NCI-H2029 (cell line): ENCODE data around the gene LYPD8.
"Not testable (repeated sequence)": the region's sequence is repeated elsewhere in the genome, so short reads cannot be mapped to it uniquely, and the experiment has no call there.

Experiments
- DNase-seq: peaks from one replicate; lab custom pipeline; 2025; lab: John Stamatoyannopoulos, UW

LYPD8 gene

DNA sequence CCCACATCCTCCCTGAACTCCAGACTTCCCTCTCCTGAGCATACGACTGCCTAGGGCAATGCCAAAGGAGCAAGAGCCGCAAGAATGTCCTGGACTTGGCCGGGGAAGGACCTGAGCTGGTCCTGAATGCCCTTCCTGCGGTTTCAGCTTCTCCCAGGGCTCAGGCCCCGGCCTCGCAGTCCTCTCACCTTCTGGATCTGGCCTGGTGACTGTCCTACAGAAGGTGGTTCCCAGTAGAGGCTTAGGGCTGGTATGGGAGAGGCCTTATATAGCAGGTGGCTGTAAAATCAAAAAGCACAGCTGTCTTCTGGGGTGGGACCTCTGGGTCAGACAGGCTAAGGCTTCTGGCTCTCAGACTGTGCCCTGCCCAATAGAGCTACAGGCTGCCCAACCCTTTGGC is at the start of gene LYPD8:
Gene LYPD8, minus strand, starts transcription at position 243 of the 400 bp plus-strand sequence. CDS start 4,678 bp downstream, outside the sequence.
- no peak for DNase-seq

DNA sequence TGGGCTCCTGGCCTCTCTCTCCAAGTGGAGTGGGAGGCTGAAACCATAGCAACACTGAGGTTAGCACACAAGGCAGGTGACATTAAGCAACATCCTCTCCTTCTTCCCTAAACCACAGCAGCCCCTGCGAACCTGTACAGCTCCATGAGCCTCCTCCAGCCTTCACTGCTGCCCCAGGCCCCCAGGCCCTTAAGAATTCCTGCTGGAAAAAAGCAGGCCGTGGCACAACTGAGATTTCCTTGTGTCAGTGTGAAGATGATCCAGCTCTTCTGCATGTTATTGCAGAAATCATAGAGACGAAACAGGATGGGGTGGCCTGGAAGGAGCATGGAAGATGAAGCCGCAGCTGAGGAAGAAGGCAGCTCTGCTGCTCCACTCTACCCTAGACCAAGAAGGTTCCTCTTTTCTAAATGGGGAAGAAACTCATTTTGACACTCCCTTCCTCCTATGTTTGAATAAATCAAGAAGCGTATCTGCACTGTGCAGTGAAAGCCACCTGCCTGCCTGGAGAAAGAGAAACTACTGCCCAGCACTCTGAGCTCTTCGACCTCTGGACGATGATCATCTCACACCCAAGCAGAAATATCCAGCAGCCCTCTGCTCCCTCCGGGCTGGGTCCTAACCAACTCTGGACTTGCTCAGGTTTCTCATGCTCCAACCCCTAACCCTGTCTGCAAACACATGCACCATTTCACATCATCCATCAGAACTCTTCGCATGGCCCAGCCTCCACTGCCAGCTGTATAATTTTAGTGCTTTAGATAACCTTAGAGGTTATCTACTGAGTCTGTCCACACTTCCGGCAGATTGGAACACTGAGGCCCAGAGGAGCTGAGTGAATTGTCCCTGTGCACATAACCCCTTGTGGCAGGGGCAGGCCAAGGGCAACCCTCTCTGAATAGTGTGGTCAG is 49.5 kb upstream of the LYPD8 start:
- no peak for DNase-seq

GRCh38 chr1:248803501-248803900 is 47.9 kb upstream of the LYPD8 start:
- DNase-seq: not testable (repeated sequence)

DNA sequence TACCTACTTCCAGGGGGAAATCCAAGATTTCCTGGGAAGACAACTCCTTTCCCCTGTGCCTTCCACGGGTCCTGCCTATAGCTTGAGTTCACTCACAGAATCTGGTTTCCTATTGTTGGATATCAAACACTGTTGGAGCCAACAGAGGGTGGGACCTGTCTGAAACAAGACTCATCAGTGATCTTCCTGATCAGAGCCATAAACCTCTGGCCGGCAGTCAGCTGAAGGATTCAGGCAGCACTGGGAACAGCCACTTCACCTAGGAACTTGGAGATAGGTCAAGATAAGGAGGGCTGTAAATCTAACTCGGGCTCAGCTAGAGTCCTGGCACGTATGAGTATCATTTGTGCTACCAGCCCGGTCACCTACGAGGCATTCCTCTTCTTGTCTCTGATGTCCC is 46.9 kb upstream of the LYPD8 start:
- DNase-seq: no peak

DNA sequence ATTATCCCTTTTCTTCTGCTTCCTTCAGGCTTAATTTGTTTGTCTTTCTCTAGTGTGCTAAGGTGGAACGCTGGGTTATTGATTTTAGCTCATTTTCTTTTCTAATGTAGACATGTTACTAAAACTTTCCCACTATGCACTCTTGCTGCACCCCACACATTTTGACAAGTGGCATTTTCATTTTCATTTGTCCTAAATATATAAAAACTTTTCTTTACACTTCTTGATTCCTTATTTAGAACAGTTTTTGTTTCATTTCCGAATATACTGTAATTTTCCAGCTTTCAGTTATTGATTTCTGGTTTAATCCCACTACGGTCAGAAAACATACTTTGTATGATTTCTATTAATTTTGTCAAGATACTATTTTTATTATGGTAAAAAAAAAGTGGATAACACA is 44.9 kb upstream of the LYPD8 start:
- DNase-seq: no peak

DNA sequence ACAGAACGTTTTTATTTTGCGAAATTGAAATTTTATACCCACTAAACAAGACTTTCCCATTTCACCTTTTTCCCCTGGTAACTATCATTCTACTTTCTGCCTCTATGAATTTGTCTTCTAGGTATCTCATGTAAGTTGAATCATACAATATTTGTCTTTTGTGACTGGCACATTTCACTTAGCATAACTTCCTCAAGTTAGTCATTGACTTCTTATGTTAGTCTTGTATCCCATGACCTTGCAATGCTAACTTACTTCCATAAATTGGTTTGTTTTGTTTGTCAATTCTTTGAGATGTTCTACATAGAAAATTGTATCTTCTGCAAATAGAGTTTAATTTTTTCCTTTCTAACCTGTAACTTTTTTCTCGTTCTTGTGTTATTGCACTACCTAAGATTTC is 43.2 kb upstream of the LYPD8 start:
- DNase-seq: no peak

- DNase-seq: not testable (repeated sequence)
Measured at GRCh38 chr1:248794663-248795062, 39.1 kb upstream of the LYPD8 start.

DNA sequence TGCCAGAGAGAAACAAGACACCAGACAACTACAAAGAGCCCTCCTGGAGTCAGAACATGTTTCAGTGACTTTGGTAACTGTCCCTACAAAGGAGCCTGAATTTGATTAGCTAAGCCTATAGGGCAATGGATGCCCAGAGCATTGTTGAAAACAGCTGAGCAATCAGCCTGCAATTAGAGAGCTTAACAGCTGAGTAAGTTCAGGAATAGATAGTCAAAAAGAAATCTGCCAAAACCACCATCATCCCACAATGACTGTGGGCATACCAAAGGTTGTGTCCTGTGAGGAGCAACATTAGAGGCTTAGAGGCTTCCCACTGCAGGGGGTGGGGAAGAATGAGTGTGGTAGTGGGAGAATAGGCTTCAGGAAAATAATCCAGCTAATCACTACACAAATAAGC is 38.0 kb upstream of the LYPD8 start:
- no peak for DNase-seq

GRCh38 chr1:248792342-248792741 is 36.8 kb upstream of the LYPD8 start:
- DNase-seq: no peak

DNA sequence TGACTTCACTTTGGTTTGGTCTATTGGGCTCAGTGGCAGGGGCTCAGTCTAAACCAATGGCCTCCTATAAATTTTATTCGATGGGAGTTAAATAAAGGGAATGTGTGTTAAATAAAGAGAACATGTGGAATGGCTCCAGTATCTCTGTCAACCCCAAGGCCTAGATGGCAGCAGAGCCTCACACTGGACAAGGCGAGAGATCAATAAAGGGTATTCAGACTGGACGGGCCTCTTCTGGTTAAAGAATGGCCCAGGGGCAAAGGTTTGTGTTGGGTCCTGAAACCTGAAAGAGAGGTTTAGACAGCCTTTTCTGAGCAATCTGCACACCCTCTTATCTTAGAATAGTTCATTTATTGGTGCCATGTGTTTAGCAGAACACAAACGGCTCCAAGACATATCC is 35.5 kb upstream of the LYPD8 start:
- no peak for DNase-seq

DNA sequence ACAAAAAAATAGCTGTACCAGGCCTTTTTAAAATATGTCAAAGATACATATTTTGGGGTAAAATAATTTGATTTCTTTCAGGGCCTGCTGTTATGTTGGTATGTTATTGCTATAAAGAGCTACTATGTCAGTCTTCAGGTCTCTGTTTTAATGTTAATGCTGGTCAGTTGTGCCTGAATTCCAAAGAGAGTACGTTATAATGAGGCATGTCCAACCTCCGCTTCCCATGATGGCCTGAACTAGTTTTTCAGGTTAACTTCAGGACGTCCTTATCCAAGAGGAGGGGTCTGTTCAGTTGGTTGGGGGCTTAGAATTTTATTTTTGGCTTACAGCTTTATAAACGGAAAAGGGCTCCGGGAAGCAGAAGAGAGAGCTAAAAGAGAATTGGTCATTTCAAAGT is 34.9 kb upstream of the LYPD8 start:
- no peak for DNase-seq

DNA sequence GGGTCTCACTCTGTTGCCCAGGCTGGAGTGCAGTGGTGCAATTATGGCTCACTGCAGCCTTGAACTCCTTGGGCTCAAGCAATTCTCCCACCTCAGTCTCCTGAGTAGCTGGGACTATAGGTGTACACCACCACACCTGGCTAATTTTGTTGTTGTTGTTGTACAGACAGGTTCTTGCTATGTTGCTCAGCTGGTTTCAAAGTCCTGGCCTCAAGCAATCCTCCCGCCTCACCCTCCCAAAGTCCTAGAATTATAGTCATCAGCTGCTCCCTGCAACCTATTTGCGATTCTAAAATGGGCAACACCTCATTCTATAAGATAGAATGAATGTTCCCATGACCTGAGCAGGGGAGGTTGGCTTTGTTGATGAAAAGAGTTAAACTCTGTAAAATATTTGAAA is 33.8 kb upstream of the LYPD8 start:
- DNase-seq: not testable (repeated sequence)

DNA sequence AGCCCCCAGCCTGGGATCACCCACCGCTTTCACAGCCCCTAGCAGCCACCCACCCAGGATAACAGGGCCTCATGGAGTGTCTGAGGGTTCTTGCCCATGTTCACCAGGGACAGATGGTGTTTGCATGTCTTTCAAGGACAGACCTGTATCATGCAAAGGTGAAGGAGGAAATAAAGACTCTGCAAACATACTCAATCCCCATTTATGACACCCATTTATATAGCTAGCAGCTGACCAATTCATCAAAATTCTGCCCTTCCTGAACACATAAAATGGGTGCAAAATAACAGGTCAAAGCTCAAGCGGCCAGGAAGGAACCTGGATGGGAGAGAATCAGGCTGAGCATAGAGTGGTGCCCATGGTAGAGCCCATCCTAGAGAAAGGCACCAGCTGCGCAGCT is 32.8 kb upstream of the LYPD8 start:
- no peak for DNase-seq

DNA sequence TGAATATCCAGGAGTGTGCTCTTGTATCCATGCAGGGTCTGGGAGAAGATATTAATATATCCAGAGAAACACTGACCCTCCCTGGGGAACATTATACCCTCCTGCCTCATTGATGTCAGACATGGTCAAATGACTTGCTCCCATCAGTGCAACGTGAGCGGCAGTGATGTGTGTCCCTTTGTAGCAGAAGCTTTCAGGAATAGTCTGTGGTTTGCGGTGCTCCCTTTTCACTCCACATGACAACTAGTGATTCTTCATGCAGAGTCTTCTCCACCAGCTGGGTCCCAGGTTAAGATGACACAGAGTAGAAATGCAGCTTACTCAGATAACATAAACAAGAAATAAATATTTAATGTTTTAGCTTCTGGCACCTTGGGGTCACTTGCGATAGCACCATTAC is 31.9 kb upstream of the LYPD8 start:
- DNase-seq: no peak

DNA sequence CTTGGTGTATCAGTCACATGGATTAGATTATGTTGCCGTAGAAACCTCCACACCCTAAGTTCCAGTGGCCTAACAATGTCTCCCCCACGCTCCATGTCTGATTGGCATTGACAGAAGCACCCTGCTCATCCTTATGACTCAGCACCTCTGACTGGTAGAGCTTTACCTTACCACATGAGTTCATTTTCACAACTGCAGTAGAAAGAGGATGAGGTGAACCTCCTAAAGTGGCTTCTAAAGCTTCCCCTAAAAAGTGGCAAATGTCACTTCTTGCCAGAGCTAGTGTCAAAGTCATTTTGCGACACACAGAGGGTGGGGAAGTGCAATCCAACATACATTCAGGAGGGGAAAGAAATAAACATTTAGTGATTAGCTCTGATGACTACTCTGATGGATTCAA is 30.6 kb upstream of the LYPD8 start:
- no peak for DNase-seq

- no peak for DNase-seq
Measured at GRCh38 chr1:248783367-248783766, 27.8 kb upstream of the LYPD8 start.

DNA sequence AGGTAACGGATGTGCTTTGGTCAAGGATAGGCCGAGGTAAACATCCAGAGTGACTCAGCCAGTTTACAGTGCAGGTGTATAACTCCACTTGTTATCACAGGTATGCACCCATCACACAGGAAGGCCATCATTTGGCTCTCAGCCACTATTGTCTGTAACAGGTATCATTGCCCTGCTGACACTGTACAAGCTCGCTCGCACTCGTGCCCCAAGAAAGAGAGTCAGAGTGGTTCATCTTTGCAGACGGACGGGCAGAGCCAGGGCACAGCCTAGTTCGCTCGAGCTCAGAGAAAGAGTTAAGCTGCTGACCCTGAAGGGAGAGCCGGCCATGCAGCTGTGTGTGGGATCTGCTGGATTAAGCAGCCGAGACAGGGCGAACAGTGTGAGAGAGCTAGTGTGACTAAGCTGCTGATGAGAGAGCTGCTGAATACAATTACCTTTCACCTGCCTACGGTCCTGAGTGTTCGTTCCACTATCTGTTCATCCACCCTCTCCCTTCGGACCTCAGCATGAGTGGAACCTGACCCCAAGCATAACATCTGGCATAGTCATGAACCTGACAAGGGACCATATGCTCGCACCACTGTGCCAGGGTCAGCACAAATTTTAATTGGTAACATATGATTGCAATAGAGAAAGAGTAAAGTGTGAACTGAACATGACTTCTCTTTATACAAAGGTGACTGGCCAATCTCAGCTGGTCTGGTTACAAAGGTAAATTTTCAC is 27.0 kb upstream of the LYPD8 start:
- no peak for DNase-seq

GRCh38 chr1:248779350-248779749 is 23.8 kb upstream of the LYPD8 start:
- no peak for DNase-seq

- no peak for DNase-seq
Measured at GRCh38 chr1:248778906-248779305, 23.3 kb upstream of the LYPD8 start.

- no peak for DNase-seq
Measured at GRCh38 chr1:248776991-248777390, 21.4 kb upstream of the LYPD8 start.

DNA sequence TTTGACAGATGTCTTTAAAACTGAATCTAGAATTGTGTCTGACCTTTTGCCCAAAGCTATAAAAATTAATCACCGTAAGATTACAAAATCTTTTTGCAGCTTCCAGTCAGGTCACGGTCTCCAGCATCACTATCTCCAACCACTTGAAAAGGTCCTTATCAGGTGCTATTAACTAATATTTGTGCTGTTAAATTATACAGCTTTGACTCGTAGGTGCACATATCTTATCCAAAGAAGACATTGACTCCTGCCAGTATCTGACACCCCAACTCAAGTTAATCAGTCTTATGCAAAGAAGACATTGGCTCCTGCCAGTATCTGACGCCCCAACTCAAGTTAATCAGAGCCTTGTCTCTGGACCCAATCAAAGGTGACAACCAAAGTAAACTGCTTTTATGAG is 19.9 kb upstream of the LYPD8 start:
- DNase-seq: no peak

DNA sequence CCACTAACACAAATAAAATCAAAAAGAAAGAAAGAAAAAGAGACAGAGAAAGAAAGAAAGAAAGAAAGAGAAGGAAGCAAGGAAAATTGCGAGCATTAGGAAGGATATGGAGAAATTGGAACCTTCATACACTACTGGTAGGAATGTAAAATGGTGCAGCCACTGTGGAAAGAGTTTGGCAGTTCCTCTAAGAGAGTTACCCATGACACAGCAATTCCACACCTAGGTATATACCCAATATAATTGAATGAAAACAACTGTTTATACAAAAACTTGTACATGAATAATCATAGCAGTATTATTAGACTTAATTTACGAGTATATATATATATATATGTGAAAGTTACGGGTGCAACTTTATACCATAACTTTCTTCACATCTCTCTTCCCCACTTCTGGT is 4.1 kb upstream of the LYPD8 start:
- DNase-seq: no peak

GRCh38 chr1:248758352-248758751 is 2.8 kb upstream of the LYPD8 start:
- no peak for DNase-seq
